ENCODE results near the gene FOXL2.

Gene FOXL2

DNA sequence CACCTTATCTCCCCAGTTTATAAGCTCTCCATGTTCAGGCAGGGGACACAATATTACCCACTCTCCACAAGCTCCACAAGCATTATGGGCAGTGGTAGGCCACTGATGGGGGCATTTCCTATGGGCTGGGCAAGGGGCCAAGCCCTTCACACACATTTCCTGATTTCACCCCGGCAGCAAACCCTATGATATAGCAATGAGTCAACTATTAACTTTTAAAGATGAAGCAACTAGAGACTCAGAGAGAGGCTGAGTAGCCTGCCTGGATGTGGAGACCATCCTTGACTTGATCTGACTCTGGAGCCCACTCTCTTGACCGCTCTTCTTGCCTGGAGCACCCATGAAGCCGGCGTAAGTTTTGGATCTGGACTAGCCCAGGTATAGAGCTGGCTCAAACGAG is 27.5 kb upstream of the FOXL2 start:
- no peak for DNase-seq (ENCODE audit: low read depth)
- no peak overlapping the region for H3K4me3 ChIP-seq (ENCODE audit: low read length)
- TF ChIP-seq, protein P1, sequence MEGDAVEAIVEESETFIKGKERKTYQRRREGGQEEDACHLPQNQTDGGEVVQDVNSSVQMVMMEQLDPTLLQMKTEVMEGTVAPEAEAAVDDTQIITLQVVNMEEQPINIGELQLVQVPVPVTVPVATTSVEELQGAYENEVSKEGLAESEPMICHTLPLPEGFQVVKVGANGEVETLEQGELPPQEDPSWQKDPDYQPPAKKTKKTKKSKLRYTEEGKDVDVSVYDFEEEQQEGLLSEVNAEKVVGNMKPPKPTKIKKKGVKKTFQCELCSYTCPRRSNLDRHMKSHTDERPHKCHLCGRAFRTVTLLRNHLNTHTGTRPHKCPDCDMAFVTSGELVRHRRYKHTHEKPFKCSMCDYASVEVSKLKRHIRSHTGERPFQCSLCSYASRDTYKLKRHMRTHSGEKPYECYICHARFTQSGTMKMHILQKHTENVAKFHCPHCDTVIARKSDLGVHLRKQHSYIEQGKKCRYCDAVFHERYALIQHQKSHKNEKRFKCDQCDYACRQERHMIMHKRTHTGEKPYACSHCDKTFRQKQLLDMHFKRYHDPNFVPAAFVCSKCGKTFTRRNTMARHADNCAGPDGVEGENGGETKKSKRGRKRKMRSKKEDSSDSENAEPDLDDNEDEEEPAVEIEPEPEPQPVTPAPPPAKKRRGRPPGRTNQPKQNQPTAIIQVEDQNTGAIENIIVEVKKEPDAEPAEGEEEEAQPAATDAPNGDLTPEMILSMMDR (conservative IDR thresholded peaks at IDR 0.05; ENCODE audit: low read depth, low read length), result no peak

DNA sequence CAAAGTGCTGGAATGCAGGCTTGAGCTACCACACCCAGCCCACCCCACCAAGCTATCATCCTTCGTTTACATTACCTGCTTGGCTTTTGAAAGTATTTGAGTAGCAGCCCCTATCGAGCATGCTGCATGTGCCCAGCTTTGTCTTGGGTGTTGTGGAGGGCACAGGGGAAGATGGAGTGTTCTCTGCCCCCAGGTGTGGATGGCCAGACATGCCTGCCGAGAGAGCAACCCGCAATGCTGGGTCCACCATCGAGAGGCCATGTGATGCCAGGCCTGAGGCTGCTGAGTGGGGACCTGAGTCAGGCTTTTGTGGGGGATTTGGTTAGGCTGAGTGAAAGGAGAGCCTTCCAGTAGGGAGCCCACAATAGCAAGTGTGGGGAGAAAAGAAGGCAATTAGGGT is 26.0 kb upstream of the FOXL2 start:
- H3K4me3 ChIP-seq (ENCODE audit: low read length), result no peak overlapping the region
- TF ChIP-seq, protein P1 (conservative IDR thresholded peaks at IDR 0.05; ENCODE audit: low read depth, low read length), result no peak
- no peak for DNase-seq (ENCODE audit: low read depth)

DNA sequence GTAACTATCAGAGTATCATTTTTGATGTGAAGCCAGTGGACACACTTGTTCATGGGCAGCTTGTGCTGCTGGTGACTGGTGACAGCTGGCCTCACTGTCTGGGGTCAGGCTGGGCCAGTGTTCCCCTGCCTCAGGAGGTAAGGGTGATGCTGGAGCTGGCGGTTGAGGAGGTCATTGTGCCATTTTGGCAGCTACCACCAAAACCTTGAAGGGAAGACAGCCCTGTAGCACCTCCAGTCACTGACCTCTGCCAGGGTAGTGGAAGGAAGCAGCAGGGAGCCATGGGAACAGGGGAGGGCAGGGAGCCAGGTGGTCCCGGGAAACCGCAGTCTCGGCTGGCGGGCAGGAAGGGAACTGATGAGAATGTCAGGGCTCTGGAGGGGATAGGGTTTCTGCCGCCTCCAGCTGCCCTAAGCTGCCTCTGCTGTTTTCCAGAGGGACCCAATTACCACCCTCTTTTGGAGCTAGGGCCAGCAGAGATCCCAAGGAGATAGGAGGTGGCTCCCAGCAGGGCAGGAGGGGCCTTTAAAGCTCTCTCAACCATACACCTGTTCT is 24.9 kb upstream of the FOXL2 start:
- H3K4me3 ChIP-seq (ENCODE audit: low read length), result no peak overlapping the region
- TF ChIP-seq, protein P1 (conservative IDR thresholded peaks at IDR 0.05; ENCODE audit: low read depth, low read length), result no peak
- no peak for DNase-seq (ENCODE audit: low read depth)

DNA sequence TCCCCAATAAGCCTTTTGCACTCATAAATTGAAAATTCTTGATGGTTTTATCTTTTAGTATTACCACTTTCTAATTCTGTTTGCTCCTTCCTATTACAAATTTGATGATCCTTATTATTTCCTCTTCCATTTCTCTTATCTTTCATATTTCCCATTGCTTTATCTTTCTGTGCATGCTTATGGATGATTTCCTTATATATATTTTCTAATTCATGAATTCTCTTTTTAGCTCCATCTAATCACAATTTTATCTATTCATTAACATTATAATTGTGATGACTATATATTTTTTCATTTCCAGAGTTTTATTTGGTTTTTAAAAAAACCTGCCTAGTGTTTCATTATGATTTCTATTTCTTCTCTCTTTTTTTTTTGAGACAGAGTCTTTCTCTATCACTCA is 18.0 kb upstream of the FOXL2 start:
- no peak overlapping the region for H3K4me3 ChIP-seq (ENCODE audit: low read length)
- no peak for DNase-seq (ENCODE audit: low read depth)
- TF ChIP-seq, protein P1 (conservative IDR thresholded peaks at IDR 0.05; ENCODE audit: low read depth, low read length), result no peak

DNA sequence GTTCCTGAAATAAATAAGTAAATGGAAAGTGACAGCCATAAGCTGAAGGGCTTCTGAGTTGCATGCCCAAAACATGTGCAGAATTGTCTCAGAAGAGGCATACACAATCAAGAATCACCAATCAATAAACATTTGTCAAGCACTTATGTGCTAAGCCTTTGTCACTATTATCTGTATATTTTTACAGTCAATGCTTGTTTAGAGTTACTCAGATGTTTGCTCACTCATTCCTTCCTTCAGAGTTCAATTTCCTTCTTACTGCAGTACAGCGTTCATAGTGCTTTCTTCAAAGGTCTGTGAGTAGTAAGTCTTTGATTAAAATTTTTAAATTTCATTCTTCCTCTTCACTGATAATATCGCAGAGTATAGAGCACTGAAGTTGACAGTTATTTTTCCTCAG is 17.3 kb upstream of the FOXL2 start:
- no peak for DNase-seq (ENCODE audit: low read depth)
- no peak overlapping the region for H3K4me3 ChIP-seq (ENCODE audit: low read length)
- TF ChIP-seq, protein P1 (conservative IDR thresholded peaks at IDR 0.05; ENCODE audit: low read depth, low read length), result no peak

DNA sequence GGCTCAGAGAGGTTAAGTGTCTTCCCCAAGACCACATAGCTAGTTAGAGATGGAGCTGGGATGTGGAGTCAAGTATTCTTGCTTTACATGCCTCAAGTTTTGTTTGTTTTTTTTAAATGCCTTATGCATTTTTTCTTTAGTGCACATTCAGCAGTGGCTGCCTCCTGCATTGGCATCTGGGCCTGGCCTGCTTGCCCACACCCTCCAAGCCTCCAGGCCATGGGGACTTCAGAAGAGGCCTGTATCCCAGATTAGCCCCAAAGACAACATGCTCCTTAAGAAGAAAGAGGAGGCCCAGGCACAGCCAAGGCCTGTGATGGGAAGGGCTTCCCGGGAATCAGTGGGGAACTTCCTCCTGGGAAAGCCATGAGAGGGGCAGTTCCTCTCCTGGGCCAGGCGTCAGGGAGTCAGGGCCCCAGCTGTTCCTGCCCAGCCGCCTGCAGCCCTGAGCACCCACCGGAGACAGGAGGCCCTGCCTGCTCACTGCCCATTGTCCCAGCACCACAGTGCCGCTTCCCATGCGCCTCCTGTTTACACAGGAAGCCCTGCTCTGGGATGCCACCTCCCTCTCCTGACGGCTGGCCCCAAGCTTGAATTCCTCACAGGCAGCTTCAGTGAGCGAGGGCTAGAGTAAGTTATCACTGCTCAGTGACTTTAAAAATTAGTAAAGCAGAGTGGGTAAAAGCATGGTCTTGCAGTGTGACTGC is 16.1 kb upstream of the FOXL2 start:
- no peak for DNase-seq (ENCODE audit: low read depth)

More for the DNA sequence above, 16.1 kb upstream of the FOXL2 start:
- TF ChIP-seq, protein P1 (conservative IDR thresholded peaks at IDR 0.05; ENCODE audit: low read depth, low read length), result no peak
- H3K4me3 ChIP-seq (ENCODE audit: low read length), result no peak overlapping the region
